OCI-LY7 (cell line): ENCODE measurements around the gene INTS6L. TPM values are rescaled to one million over a fixed set of nuclear protein-coding genes. Genes with fewer than 3 reads are reported as not detected.

Experiments
- BruUV-seq: library from RNA; stranded (reverse); fragments of 400-500 nt; replicated peaks from 2 replicates; lab custom pipeline; 2021; lab: Mats Ljungman, UMichigan
- CTCF ChIA-PET: fragments of 300-600 bp; sonication (Branson Sonifier 250); formaldehyde crosslinking; loops from one replicate; lab custom pipeline; 2022; ENCODE audit warnings: antibody characterized with exemption; ENCODE audit not compliant: unreplicated experiment; lab: Charles Lee
- POLR2A ChIA-PET: fragments of 300-600 bp; sonication (Branson Sonifier 250); formaldehyde crosslinking; loops from one replicate; lab custom pipeline; 2022; ENCODE audit warnings: antibody characterized with exemption; lab: Charles Lee
- DNase-seq: peaks from one replicate; pipeline ENCODE4 v3.0.0-alpha.2; 2015; ENCODE audit warnings: low spot score
- H2AFZ ChIP-seq: fragments of 200-600 bp; sonication (generic), shearing (Covaris generic); 2 replicates; pipeline ENCODE4 v1.6.1; 2014; ENCODE audit warnings: mild to moderate bottlenecking, antibody characterized with exemption, low read length, moderate library complexity
- H3K27ac ChIP-seq: fragments of 200-600 bp; sonication (generic); 2 replicates; pipeline ENCODE4 v1.5.1; 2014; ENCODE audit warnings: mixed run types, low read depth, mild to moderate bottlenecking, moderate library complexity, low read length, inconsistent platforms; ENCODE audit not compliant: poor library complexity, severe bottlenecking
- H3K36me3 ChIP-seq: fragments of 200-600 bp; sonication (generic); 2 replicates; pipeline ENCODE4 v1.6.1; 2014; ENCODE audit warnings: mild to moderate bottlenecking, antibody characterized with exemption, low read length, moderate library complexity, mixed read lengths; ENCODE audit not compliant: insufficient read depth
- H3K4me1 ChIP-seq: fragments of 200-600 bp; sonication (generic); 2 replicates; pipeline ENCODE4 v1.5.1; 2014; ENCODE audit warnings: mild to moderate bottlenecking, low read length; ENCODE audit not compliant: insufficient read depth, poor library complexity, severe bottlenecking
- H3K4me2 ChIP-seq: fragments of 200-600 bp; sonication (generic); 2 replicates; pipeline ENCODE4 v1.6.1; 2014; ENCODE audit warnings: mild to moderate bottlenecking, low read length
- H3K4me3 ChIP-seq: fragments of 200-600 bp; sonication (generic); 2 replicates; pipeline ENCODE4 v1.5.1; 2014; ENCODE audit warnings: mild to moderate bottlenecking, low read depth, low read length; ENCODE audit not compliant: poor library complexity, severe bottlenecking
- H3K79me2 ChIP-seq: fragments of 200-600 bp; sonication (generic); 2 replicates; pipeline ENCODE4 v1.6.1; 2016; ENCODE audit warnings: low read depth, mild to moderate bottlenecking, low read length, moderate library complexity, mixed read lengths; ENCODE audit not compliant: insufficient read depth
- H3K9me2 ChIP-seq: fragments of 200-600 bp; sonication (generic); 2 replicates; pipeline ENCODE4 v1.6.1; 2016; ENCODE audit warnings: mild to moderate bottlenecking, low read length, mixed read lengths; ENCODE audit not compliant: insufficient read depth
- H3K9me3 ChIP-seq: fragments of 200-600 bp; sonication (generic); 2 replicates; pipeline ENCODE4 v1.6.1; 2014; ENCODE audit warnings: mild to moderate bottlenecking, mixed run types, low read length, mixed read lengths
- H4K20me1 ChIP-seq: fragments of 200-600 bp; sonication (generic); 2 replicates; pipeline ENCODE4 v1.6.1; 2014; ENCODE audit warnings: mild to moderate bottlenecking, antibody characterized with exemption, low read length, moderate library complexity, mixed read lengths; ENCODE audit not compliant: insufficient read depth
- CTCF ChIP-seq: fragments of 200-600 bp; sonication (generic); conservative IDR thresholded peaks from 2 replicates; pipeline ENCODE4 v1.5.1; 2014; ENCODE audit warnings: mild to moderate bottlenecking, antibody characterized with exemption, low read length, moderate library complexity, mixed read lengths
- EZH2phosphoT487 ChIP-seq: fragments of 200-600 bp; sonication (generic); IDR thresholded peaks from 2 replicates; pipeline ENCODE4 v1.6.1; 2018; ENCODE audit warnings: low read depth, borderline replicate concordance, mild to moderate bottlenecking, mixed run types, antibody characterized with exemption, low read length, moderate library complexity, mixed read lengths
- intact Hi-C: fragments of 100-400 bp; cut with micrococcal nuclease; formaldehyde crosslinking; loops from one replicate; pipeline ENCODE4 v1.10.0; 2022; ENCODE audit not compliant: unreplicated experiment
- total RNA-seq, 2 experiments: library from RNA; depleted of rRNA in 1 of 2; stranded (reverse); fragments of >200 nt in 1 of 2; shearing (Covaris generic) in 1 of 2; gene quantifications; 2 replicates each; pipeline ENCODE4 v1.2.3, GENCODE V29; 2014 to 2022

INTS6L gene
- total RNA-seq, 2 experiments from 2014 or later: 15.6 to 16.4 TPM

GRCh38 chrX:135625995-135626394, 105.5 kb downstream of the INTS6L start:
- ChIA-PET POLR2A (no interaction called here), CTCF (no interaction called here)
- H3K4me3 ChIP-seq: no peak overlapping the region
- H3K4me2 ChIP-seq: no peak overlapping the region
- no peak overlapping the region for H2AFZ ChIP-seq
- H4K20me1 ChIP-seq: no peaks in the 10 kb centered on the region
- H3K9me2 ChIP-seq: no peaks in the 10 kb centered on the region
- TF ChIP-seq EZH2phosphoT487 (no peak), CTCF (peak; percentile 46)
- DNase-seq: no peak
- no peaks in the 10 kb centered on the region for H3K9me3 ChIP-seq
- intact Hi-C loops: no loop called here
- no peaks in the 10 kb centered on the region for H3K36me3 ChIP-seq
- no TSS peak for BruUV-seq
- no peaks in the 10 kb centered on the region for H3K79me2 ChIP-seq
- no peak overlapping the region for H3K27ac ChIP-seq
- no peaks in the 10 kb centered on the region for H3K4me1 ChIP-seq

- Histone ChIP-seq H3K27ac (no peak overlapping the region), H3K9me2 (no peaks in the 10 kb centered on the region), H3K4me3 (no peak overlapping the region), H2AFZ (no peak overlapping the region), H3K4me1 (no peaks in the 10 kb centered on the region), H3K9me3 (no peaks in the 10 kb centered on the region), H3K79me2 (no peaks in the 10 kb centered on the region), H3K36me3 (no peaks in the 10 kb centered on the region), H4K20me1 (no peaks in the 10 kb centered on the region), H3K4me2 (no peak overlapping the region)
- ChIA-PET POLR2A (interaction anchor here (0.6 kb wide), 1 partner anchor 70 kb away, joined by 4 read pairs; no protein-coding TSS in a partner anchor), CTCF (no interaction called here)
- intact Hi-C loops: no loop called here
- BruUV-seq: no TSS peak
- no peak for DNase-seq
- TF ChIP-seq CTCF (no peak), EZH2phosphoT487 (no peak)
Measured at GRCh38 chrX:135629342-135629741, 108.9 kb downstream of the INTS6L start.

Other genes starting within 250 kb of the INTS6L start
- not detected in 2 replicates for gene ETDC, start 211.2 kb upstream of the INTS6L start, total RNA-seq (2014; rRNA removed; shearing (Covaris generic))
- gene ETDC, start 211.2 kb upstream of the INTS6L start, total RNA-seq (2022): not detected in 2 replicates
- 7.4 and 8.0 TPM in 2 replicates for gene ZNF75D, start 176.6 kb upstream of the INTS6L start, total RNA-seq (2014; rRNA removed; shearing (Covaris generic))
- 6.3 and 6.8 TPM in 2 replicates for gene ZNF75D, start 176.6 kb upstream of the INTS6L start, total RNA-seq (2022)
- gene ZNF449, start 175.9 kb upstream of the INTS6L start, total RNA-seq (2014; rRNA removed; shearing (Covaris generic)): 3.3 and 3.7 TPM in 2 replicates
- 3.9 and 4.5 TPM in 2 replicates for gene ZNF449, start 175.9 kb upstream of the INTS6L start, total RNA-seq (2022)
- gene SMIM10L2A, start 98.7 kb upstream of the INTS6L start, total RNA-seq (2014; rRNA removed; shearing (Covaris generic)): not detected in 2 replicates
- gene SMIM10L2A, start 98.7 kb upstream of the INTS6L start, total RNA-seq (2022): 0.13 and 0.19 TPM in 2 replicates
- not detected in 2 replicates for gene CT45A1, start 193.0 kb downstream of the INTS6L start, total RNA-seq (2014; rRNA removed; shearing (Covaris generic))
- gene CT45A1, start 193.0 kb downstream of the INTS6L start, total RNA-seq (2022): not detected in 2 replicates
- gene CT45A3, start 247.5 kb downstream of the INTS6L start, total RNA-seq (2014; rRNA removed; shearing (Covaris generic)): not detected in 2 replicates
- not detected in 2 replicates for gene CT45A3, start 247.5 kb downstream of the INTS6L start, total RNA-seq (2022)